Liver (tissue), 9 donors: ENCODE measurements around the gene KLRF1. TPM values are rescaled to one million over a fixed set of nuclear protein-coding genes. Genes with fewer than 3 reads are reported as not detected.

ENCODE experiments used
- DNase-seq: peaks from one replicate; pipeline ENCODE4 v3.0.0-alpha.2; 2017; ENCODE audit warnings: low spot score
- H3K27ac ChIP-seq, 2 donors: one replicate each; pipeline ENCODE4 v1.7.0; 2013; ENCODE audit warnings: inconsistent platforms in 2 of 2, low read length in 2 of 2, control low read depth in 1 of 2, low read depth in 1 of 2, mild to moderate bottlenecking in 1 of 2
- H3K27me3 ChIP-seq, 4 donors: one replicate each; pipeline versions ENCODE4 v1.6.1 to v1.7.0; 2013; ENCODE audit warnings: low read length in 3 of 4, inconsistent platforms in 1 of 4, mild to moderate bottlenecking in 1 of 4, moderate library complexity in 1 of 4; ENCODE audit not compliant: control insufficient read depth in 4 of 4, insufficient read depth in 4 of 4
- H3K36me3 ChIP-seq, 4 donors: one replicate each; pipeline versions ENCODE4 v1.6.1 to v1.7.0; 2013; ENCODE audit warnings: low read length in 3 of 4, mild to moderate bottlenecking in 3 of 4, low read depth in 1 of 4, moderate library complexity in 1 of 4; ENCODE audit not compliant: control insufficient read depth in 4 of 4, insufficient read depth in 3 of 4
- H3K4me1 ChIP-seq, 4 donors: one replicate each; pipeline versions ENCODE4 v1.6.1 to v1.7.0; 2013; ENCODE audit warnings: low read length in 3 of 4, mild to moderate bottlenecking in 3 of 4, moderate library complexity in 1 of 4; ENCODE audit not compliant: control insufficient read depth in 4 of 4, insufficient read depth in 4 of 4
- H3K4me3 ChIP-seq, 3 donors: one replicate each; pipeline versions ENCODE4 v1.6.1 to v1.7.0; 2013; ENCODE audit warnings: low read length in 3 of 3, control low read depth in 1 of 3, low read depth in 1 of 3, mild to moderate bottlenecking in 1 of 3
- H3K9ac ChIP-seq, 2 donors: one replicate each; pipeline ENCODE4 v1.7.0; 2013; ENCODE audit warnings: low read length in 2 of 2, mild to moderate bottlenecking in 2 of 2, moderate library complexity in 2 of 2, control low read depth in 1 of 2, low read depth in 1 of 2
- H3K9me3 ChIP-seq, 4 donors: one replicate each; pipeline versions ENCODE4 v1.6.1 to v1.7.0; 2013; ENCODE audit warnings: low read length in 3 of 4; ENCODE audit not compliant: control insufficient read depth in 4 of 4
- EGR1 ChIP-seq, 2 donors: IDR thresholded peaks; 2 replicates each; pipeline ENCODE4 v1.6.1; 2016 to 2018; ENCODE audit warnings: antibody characterized with exemption in 2 of 2, low read depth in 2 of 2
- FOXA1 ChIP-seq: IDR thresholded peaks from 2 replicates; pipeline ENCODE4 v1.6.1; 2016; ENCODE audit warnings: antibody characterized with exemption
- FOXA2 ChIP-seq: IDR thresholded peaks from 2 replicates; pipeline ENCODE4 v1.6.1; 2016; ENCODE audit warnings: antibody characterized with exemption
- GABPA ChIP-seq, 2 donors: IDR thresholded peaks in 1 of 2; conservative IDR thresholded peaks in 1 of 2; 2 replicates each; pipeline ENCODE4 v1.6.1; 2016; ENCODE audit warnings: antibody characterized with exemption in 2 of 2, mild to moderate bottlenecking in 1 of 2, moderate library complexity in 1 of 2
- HNF4A ChIP-seq, 2 donors: conservative IDR thresholded peaks; 2 replicates each; pipeline ENCODE4 v1.6.1; 2016; ENCODE audit warnings: antibody characterized with exemption in 2 of 2, mild to moderate bottlenecking in 2 of 2
- HNF4G ChIP-seq: IDR thresholded peaks from 2 replicates; pipeline ENCODE4 v1.6.1; 2016; ENCODE audit warnings: antibody characterized with exemption
- JUND ChIP-seq, 2 donors: IDR thresholded peaks; 2 replicates each; pipeline ENCODE4 v1.6.1; 2016; ENCODE audit warnings: antibody characterized with exemption in 2 of 2
- NR2F2 ChIP-seq: IDR thresholded peaks from 2 replicates; pipeline ENCODE4 v1.6.1; 2016; ENCODE audit warnings: antibody characterized with exemption
- RAD21 ChIP-seq, 2 donors: IDR thresholded peaks; 2 replicates each; pipeline ENCODE4 v1.6.1; 2016; ENCODE audit warnings: antibody characterized with exemption in 2 of 2, mild to moderate bottlenecking in 2 of 2
- RXRA ChIP-seq, 2 donors: IDR thresholded peaks; 2 replicates each; pipeline ENCODE4 v1.6.1; 2017 to 2018; ENCODE audit warnings: antibody characterized with exemption in 2 of 2, mild to moderate bottlenecking in 1 of 2
- SP1 ChIP-seq: IDR thresholded peaks from 2 replicates; pipeline ENCODE4 v1.6.1; 2018; ENCODE audit warnings: antibody characterized with exemption, mild to moderate bottlenecking
- TAF1 ChIP-seq: conservative IDR thresholded peaks from 2 replicates; pipeline ENCODE4 v1.6.1; 2016; ENCODE audit warnings: antibody characterized with exemption, mild to moderate bottlenecking
- YY1 ChIP-seq: IDR thresholded peaks from 2 replicates; pipeline ENCODE4 v1.6.1; 2016; ENCODE audit warnings: antibody characterized with exemption, mild to moderate bottlenecking
- WGBS: extraction: QIAGEN DNeasy Blood & Tissue Kit; methylation state at CpG from one replicate; pipeline ENCODE4 v1.1.7; 2013; 5-methylcytosine and 5-hydroxymethylcytosine counted together
- polyA plus RNA-seq, 2 donors: library from polyadenylated mRNA; stranded (reverse) in 1 of 2; unstranded in 1 of 2; fragments of 200-250 nt in 1 of 2; fragments of >200 nt in 1 of 2; fragmentation: Nextera tagmentation in 1 of 2; extraction: Ambion mirVana in 1 of 2; gene quantifications; one replicate each; pipeline versions ENCODE4 v1.2.1 to v1.2.3, GENCODE V29; 2013 to 2015
- total RNA-seq, 2 donors: library from RNA; depleted of rRNA; stranded (reverse); fragments of >200 nt; gene quantifications; one replicate each; pipeline ENCODE4 v1.2.3, GENCODE V29; 2014
- TF ChIP-seq, protein P1 (sequence below): IDR thresholded peaks from 2 replicates; pipeline ENCODE4 v1.6.1; 2016; ENCODE audit warnings: antibody characterized with exemption
- TF ChIP-seq, protein P2 (sequence below): fragments of 150-350 bp; IDR thresholded peaks from 2 replicates; pipeline ENCODE4 v1.5.1; 2017; ENCODE audit warnings: improper control_type of control experiment, low read depth, low read length; ENCODE audit not compliant: missing input control
- TF ChIP-seq, protein P3 (sequence below): IDR thresholded peaks from 2 replicates; pipeline ENCODE4 v1.6.1; 2016; ENCODE audit warnings: antibody characterized with exemption
- TF ChIP-seq, protein P4 (sequence below): IDR thresholded peaks from 2 replicates; pipeline ENCODE4 v1.6.1; 2016; ENCODE audit warnings: antibody characterized with exemption
- donor health status: healthy.
- donor health status: healthy.
- donor health status: healthy.
- donor health status: healthy.
- donor health status: healthy.

KLRF1 gene
- total and polyA plus RNA-seq, 4 donors = 0.18 to 1.5 (median 0.76) TPM

DNA sequence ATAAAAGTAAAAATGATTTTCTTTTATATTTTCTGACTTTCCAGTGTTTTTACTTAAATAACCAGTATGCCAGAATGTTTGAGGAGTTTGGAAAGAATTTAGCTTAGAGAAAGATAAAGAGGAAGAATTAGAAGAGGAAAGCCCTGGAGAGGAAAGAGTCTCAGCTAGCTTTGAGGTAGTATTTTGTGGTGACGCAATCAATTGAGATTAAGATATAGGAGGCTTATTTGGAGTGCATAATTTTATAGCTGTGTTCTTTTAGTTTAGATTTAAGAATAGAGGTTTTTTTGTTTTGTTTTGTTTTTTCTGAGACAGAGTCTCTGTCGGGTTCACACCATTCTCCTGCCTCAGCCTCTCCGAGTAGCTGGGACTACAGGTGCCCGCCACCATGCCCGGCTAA, 23.8 kb downstream of the KLRF1 start:
- 97% methylated on average over 5 of the region's 5 CpGs for WGBS
- H3K27ac ChIP-seq = no peak overlapping the region
- TF ChIP-seq SP1 (no peak), FOXA2 (no peak), GABPA (IDR thresholded peaks at IDR 0.05 in 1 of 2, conservative IDR thresholded peaks at IDR 0.05 in 1 of 2) (no peak), TAF1 (no peak), EGR1 (IDR thresholded peaks at IDR 0.05; ENCODE audit: low read depth in 2 of 2) (no peak), RXRA (IDR thresholded peaks at IDR 0.05) (no peak), YY1 (no peak), RAD21 (IDR thresholded peaks at IDR 0.05) (no peak), HNF4G (no peak)
- TF ChIP-seq, protein P1, sequence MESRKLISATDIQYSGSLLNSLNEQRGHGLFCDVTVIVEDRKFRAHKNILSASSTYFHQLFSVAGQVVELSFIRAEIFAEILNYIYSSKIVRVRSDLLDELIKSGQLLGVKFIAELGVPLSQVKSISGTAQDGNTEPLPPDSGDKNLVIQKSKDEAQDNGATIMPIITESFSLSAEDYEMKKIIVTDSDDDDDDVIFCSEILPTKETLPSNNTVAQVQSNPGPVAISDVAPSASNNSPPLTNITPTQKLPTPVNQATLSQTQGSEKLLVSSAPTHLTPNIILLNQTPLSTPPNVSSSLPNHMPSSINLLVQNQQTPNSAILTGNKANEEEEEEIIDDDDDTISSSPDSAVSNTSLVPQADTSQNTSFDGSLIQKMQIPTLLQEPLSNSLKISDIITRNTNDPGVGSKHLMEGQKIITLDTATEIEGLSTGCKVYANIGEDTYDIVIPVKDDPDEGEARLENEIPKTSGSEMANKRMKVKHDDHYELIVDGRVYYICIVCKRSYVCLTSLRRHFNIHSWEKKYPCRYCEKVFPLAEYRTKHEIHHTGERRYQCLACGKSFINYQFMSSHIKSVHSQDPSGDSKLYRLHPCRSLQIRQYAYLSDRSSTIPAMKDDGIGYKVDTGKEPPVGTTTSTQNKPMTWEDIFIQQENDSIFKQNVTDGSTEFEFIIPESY = no peak
- TF ChIP-seq, protein P2, sequence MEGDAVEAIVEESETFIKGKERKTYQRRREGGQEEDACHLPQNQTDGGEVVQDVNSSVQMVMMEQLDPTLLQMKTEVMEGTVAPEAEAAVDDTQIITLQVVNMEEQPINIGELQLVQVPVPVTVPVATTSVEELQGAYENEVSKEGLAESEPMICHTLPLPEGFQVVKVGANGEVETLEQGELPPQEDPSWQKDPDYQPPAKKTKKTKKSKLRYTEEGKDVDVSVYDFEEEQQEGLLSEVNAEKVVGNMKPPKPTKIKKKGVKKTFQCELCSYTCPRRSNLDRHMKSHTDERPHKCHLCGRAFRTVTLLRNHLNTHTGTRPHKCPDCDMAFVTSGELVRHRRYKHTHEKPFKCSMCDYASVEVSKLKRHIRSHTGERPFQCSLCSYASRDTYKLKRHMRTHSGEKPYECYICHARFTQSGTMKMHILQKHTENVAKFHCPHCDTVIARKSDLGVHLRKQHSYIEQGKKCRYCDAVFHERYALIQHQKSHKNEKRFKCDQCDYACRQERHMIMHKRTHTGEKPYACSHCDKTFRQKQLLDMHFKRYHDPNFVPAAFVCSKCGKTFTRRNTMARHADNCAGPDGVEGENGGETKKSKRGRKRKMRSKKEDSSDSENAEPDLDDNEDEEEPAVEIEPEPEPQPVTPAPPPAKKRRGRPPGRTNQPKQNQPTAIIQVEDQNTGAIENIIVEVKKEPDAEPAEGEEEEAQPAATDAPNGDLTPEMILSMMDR = no peak
- TF ChIP-seq, protein P3, sequence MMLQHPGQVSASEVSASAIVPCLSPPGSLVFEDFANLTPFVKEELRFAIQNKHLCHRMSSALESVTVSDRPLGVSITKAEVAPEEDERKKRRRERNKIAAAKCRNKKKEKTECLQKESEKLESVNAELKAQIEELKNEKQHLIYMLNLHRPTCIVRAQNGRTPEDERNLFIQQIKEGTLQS = no peak
- no peak overlapping the region for H3K9ac ChIP-seq
- H3K9me3 ChIP-seq = no peaks in the 10 kb centered on the region
- no peak for DNase-seq
- no peaks in the 10 kb centered on the region for H3K4me1 ChIP-seq
- no peaks in the 10 kb centered on the region for H3K27me3 ChIP-seq
- peaks cover 0 to 2% (median under 1%) of the 10 kb centered on the region in 4 donors for H3K36me3 ChIP-seq
- no peak overlapping the region for H3K4me3 ChIP-seq

DNA sequence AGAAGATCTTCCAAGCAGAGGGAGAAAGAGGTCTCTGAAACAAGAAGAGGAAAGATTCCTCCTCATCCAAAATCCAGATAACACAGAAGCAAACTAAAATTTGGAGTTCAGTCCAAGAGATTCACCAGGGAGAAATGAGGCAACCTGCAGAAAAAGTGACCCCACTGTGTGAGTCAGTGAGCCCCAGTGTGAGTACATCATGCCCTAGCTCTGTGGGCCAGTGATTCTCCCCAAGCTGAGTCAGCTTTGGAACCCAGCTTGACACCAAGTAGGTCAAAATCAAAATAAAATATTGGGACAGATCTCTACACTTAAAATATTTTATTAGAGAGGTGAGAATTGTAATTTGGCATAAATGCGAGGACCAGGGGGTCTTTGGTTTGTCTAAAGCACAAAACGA, 24.6 kb downstream of the KLRF1 start:
- TF ChIP-seq JUND (IDR thresholded peaks at IDR 0.05) (no peak), NR2F2 (no peak), FOXA1 (no peak), TAF1 (no peak), SP1 (no peak), HNF4G (no peak), RAD21 (IDR thresholded peaks at IDR 0.05) (no peak), YY1 (no peak), EGR1 (IDR thresholded peaks at IDR 0.05; ENCODE audit: low read depth in 2 of 2) (no peak), GABPA (IDR thresholded peaks at IDR 0.05 in 1 of 2, conservative IDR thresholded peaks at IDR 0.05 in 1 of 2) (no peak), FOXA2 (no peak), HNF4A (conservative IDR thresholded peaks at IDR 0.05) (no peak)
- TF ChIP-seq, protein P1 = no peak
- TF ChIP-seq, protein P3 = no peak
- TF ChIP-seq, protein P4, sequence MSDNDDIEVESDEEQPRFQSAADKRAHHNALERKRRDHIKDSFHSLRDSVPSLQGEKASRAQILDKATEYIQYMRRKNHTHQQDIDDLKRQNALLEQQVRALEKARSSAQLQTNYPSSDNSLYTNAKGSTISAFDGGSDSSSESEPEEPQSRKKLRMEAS = no peak
- Histone ChIP-seq H3K9me3 (no peaks in the 10 kb centered on the region), H3K9ac (no peak overlapping the region), H3K4me1 (no peaks in the 10 kb centered on the region), H3K4me3 (no peak overlapping the region), H3K27ac (no peak overlapping the region), H3K36me3 (peaks cover 0 to 2% (median 2%) of the 10 kb centered on the region in 4 donors), H3K27me3 (no peaks in the 10 kb centered on the region)
- 91% methylated on average over 2 of the region's 2 CpGs for WGBS
- DNase-seq = no peak
